Central memory CD4-positive, alpha-beta T cell (primary cell): Measurements from ENCODE around the gene POLR2H.

Source experiments
- DNase-seq: peaks from one replicate; pipeline ENCODE4 v3.0.0; 2022
- total RNA-seq, 3 experiments: gene quantifications; one replicate each; lab custom pipeline; 2026; lab: John Stamatoyannopoulos, UW

Gene POLR2H
- total RNA-seq: 22.0 to 89.2 (median 36.0) reads per million in 3 experiments

DNA sequence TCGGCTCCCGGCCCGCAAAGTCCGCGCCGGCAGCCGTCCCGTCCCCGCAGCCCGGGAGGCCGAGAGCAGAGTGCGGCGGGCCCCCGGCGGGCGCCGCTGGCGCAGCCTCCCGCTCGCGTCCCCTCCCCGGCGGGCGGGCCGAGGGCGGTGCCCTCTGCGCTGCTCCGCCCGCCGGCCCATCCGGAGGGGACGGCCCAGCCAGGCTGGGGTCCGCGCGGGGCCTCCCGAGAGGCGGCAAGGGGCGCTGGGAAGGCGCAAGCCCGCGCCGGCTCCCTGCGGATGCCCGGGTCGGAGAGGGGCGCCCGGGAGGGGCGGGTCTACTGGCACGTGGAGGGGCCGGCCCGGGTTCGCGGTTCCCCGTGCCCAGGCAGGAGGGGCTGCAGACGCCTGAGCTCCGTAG is at the start of gene POLR2H, which contains the start of gene CLCN2:
Gene POLR2H (plus strand): TSS at position 179 of the 400 bp plus-strand sequence. CDS start 1,783 bp downstream, outside the sequence.
Gene CLCN2 (minus strand): TSS at position 74 of the 400 bp plus-strand sequence. CDS start 126 bp downstream, outside the sequence.
- no peak for DNase-seq

DNA sequence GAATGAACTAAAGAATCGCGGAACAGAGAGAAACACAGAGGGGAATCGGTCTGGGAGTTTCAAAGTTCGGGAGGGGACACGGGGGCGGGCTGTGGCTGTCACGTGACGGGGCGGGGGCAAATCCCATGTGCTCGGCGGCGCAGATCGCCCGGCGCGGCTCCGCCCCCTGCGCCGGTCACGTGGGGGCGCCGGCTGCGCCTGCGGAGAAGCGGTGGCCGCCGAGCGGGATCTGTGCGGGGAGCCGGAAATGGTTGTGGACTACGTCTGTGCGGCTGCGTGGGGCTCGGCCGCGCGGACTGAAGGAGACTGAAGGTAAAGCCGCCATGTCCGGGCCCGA is 47.2 kb upstream of the POLR2H start, which contains the start of gene EIF4G1:
Gene EIF4G1 (plus strand): TSS at position 244 of the 337 bp plus-strand sequence. CDS start 1,191 bp downstream, outside the sequence.
- DNase-seq: peak; percentile 93

DNA sequence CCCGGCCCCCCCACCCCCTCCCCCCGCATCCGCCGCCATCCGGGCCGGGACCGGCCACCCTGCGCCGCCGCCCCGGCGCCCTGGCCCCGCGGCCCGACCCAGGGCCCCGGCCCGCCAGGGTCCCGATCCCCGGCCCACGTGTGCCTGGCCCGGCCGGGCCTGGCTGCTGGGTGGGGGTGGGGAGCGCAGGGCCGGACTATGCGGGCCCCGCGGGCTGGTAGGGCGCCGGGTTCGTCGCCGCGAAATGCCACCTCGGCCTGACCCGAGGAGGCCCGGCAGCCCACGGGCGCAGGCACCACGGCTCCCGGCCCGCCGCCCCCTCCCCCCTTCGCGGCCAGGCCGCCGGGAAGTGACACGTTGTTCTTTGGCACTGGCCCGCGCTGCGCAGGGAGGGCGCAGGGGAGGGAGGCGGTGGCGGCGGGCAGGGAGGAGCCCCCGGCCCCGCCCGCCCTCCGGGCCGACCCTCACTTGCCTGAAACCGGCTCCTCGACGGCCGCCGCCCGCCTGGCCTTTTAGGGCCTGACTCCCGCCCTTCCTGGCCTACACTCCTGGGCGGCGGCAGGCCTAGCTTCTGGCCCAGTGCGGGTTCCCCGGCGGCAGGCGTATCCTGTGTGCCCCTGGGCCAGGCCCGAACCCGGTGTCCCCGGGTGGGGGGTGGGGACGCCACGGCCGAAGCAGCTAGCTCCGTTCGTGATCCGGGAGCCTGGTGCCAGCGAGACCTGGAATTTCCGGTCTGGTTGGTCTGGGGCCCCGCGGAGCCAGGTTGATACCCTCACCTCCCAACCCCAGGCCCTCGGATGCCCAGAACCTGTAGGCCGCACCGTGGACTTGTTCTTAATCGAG is 46.6 kb upstream of the POLR2H start:
- peak; percentile 72 for DNase-seq

DNA sequence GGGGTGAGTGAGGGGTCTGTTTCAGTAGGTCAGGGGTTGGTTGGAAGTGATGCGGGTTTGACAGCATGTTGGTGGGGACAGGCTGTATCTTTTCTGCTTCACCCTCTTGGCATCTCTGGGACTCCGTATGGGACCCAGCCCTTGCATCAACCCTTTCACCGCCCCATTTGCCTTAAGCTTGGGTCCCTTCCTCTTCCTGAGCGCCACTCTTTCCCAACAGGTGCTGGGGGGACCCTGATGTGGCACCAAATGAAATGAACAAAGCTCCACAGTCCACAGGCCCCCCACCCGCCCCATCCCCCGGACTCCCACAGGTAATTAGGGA is 46.0 kb upstream of the POLR2H start:
- DNase-seq: no peak

DNA sequence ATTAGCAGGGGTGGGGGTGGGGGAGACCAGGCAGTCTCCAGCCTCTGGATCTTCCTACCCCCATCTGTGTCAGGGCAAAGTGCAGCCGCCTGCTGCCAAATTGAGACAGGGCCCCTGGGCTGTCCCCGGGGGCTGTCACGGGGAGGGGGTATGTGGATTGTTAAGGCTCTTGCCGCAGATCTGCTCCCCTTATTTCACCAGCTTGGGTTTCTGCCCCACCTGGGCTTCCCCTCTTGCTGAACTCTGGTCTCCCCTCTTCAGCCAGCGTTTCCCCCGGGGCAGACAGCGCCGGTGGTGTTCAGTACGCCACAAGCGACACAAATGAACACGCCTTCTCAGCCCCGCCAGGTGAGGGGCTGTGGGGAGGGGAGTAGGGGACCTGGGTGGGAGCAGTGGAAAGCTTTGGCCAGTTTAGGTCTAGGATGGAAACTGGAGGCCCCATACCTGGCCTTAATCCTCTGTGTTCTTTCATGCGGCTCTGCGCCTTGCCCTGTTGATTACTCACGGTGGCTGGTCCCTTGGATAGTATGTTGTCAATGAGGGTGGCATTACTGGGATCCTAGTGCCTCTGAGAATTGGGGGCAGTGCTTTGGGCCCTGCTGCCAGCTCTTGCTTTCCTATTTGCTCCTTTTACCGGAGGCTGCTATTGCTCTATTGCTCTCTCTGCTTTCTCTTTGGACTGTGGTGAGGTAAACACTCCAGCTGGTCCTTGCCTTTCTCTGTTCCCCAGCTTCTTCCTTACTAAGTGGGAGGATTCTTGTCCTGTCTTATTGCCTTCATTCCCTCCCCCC is 45.4 kb upstream of the POLR2H start:
- DNase-seq: no peak

DNA sequence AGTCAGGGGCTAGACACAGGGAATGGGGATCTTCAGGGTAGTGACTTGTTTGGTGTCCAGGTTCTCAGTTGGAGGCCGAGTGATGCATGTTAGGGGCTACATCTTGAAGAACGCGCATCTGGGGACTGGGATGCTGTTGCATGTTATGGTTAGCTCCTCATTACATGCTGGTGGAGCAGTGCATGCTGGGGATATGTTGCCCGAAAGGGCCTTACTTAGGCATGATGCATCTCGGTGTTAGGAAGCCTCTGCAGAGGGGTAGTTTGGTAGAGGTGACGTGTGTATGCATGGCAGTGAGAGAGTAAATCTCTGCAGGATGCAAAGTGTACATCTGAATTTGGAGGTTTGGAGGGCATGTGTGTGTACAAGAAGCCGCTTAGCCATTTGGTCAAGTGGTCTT is 44.7 kb upstream of the POLR2H start:
- no peak for DNase-seq

DNA sequence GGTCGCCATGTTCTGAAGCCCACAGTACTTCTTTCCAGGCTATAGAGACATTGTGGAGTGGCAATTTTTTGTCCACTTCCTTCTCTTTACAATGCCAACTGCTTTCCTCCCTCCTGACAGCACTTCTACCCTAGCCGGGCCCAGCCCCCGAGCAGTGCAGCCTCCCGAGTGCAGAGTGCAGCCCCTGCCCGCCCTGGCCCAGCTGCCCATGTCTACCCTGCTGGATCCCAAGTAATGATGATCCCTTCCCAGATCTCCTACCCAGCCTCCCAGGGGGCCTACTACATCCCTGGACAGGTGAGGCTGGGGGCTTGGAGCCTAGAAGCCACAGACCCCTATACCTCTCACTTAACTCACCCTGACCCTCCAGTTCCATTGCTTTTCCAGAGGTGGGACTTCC is 44.3 kb upstream of the POLR2H start:
- DNase-seq: no peak

DNA sequence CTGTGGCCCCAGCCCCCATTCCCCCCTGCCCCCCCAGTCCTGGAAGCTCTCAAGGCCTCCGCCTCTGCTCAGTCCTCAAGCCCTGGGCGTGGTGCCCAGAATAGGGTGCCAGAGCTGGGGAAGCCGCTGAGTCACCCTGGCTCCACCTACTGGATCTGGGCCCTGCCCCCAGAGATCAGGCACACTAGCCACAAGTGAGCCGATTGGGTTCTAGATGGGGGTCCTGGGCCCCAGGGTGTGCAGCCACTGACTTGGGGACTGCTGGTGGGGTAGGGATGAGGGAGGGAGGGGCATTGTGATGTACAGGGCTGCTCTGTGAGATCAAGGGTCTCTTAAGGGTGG is 41.4 kb upstream of the POLR2H start:
- DNase-seq: no peak

DNA sequence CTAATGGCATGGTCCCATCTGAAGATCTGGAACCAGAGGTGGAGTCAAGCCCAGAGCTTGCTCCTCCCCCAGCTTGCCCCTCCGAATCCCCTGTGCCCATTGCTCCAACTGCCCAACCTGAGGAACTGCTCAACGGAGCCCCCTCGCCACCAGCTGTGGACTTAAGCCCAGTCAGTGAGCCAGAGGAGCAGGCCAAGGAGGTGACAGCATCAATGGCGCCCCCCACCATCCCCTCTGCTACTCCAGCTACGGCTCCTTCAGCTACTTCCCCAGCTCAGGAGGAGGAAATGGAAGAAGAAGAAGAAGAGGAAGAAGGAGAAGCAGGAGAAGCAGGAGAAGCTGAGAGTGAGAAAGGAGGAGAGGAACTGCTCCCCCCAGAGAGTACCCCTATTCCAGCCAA is 39.8 kb upstream of the POLR2H start:
- no peak for DNase-seq

DNA sequence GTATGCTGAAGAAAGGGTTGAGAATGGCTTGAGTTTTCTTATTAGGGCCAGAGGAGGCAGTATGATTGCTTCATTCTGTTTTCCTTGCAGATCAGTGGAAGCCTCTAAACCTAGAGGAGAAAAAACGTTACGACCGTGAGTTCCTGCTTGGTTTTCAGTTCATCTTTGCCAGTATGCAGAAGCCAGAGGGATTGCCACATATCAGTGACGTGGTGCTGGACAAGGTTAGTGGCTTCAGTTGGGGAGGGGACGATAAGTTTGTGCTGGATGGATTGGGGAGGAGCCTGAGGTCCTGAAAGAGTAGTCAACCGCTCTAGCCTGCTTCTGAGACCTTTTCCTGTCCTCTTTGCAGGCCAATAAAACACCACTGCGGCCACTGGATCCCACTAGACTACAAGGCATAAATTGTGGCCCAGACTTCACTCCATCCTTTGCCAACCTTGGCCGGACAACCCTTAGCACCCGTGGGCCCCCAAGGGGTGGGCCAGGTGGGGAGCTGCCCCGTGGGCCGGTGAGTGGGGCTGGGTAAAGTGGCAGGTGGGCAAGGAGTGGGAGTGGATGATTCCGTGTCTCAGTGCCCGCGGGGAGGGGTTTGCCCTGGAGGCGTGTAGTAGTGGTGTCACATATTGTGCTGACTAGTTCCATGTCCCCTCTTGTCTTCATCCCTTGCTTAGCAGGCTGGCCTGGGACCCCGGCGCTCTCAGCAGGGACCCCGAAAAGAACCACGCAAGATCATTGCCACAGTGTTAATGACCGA is 38.6 kb upstream of the POLR2H start:
- DNase-seq: no peak

DNA sequence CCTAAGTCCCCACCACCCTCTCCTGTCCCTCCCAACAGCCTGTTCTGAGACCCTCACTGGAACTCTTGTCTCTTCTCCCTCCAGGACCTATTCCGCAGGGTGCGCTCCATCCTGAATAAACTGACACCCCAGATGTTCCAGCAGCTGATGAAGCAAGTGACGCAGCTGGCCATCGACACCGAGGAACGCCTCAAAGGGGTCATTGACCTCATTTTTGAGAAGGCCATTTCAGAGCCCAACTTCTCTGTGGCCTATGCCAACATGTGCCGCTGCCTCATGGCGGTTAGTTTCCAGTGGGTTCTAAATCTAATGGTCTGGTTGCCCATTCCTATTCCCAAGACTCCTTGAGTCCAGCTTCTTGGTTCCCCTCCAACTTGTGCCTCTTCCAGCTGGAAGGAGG is 37.8 kb upstream of the POLR2H start:
- no peak for DNase-seq

DNA sequence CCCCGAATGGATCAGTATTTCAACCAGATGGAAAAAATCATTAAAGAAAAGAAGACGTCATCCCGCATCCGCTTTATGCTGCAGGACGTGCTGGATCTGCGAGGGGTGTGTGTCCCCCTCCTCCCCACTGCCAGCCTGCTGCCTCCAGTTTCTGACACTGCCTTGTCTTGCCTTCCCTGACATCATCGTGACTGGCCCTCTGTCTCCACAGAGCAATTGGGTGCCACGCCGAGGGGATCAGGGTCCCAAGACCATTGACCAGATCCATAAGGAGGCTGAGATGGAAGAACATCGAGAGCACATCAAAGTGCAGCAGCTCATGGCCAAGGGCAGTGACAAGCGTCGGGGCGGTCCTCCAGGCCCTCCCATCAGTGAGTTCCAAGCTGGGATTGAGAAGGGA is 36.2 kb upstream of the POLR2H start:
- no peak for DNase-seq

DNA sequence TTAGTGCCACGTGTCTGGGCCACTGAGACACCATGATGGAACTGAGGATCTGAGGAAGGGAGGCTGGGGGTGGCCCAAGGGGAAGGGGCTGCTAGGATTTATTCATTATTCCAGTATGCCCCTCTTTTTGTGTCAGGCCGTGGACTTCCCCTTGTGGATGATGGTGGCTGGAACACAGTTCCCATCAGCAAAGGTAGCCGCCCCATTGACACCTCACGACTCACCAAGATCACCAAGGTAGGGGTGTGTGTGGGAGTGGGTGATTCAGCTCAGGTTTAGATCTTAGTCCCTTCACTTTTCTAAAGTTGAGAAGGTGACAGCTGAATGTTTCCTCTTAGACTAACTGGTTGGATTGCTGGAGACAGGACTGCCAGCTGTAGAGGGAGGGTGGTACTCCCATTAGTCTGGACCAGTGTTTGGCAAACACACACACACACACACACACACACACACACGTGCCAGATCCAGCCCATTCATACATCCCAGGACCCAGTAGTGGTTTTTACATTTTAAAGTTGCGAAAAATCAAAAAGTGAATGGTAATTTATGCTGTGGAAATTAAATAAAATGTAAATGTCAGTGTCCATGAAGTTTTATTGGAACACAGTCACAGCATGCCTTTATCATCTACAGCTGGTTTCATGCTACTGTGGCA is 35.7 kb upstream of the POLR2H start:
- DNase-seq: no peak

DNA sequence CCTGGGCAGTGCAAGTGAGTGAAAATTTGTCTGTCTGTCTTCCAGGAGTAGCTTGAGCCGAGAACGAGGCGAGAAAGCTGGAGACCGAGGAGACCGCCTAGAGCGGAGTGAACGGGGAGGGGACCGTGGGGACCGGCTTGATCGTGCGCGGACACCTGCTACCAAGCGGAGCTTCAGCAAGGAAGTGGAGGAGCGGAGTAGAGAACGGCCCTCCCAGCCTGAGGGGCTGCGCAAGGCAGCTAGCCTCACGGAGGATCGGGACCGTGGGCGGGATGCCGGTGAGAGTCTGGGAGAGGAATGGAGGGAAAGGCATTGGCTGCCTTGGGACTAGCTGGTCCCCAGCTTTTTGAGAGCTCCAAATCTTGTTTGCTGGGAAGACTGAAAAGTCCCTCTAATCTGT is 34.3 kb upstream of the POLR2H start:
- DNase-seq: no peak

DNA sequence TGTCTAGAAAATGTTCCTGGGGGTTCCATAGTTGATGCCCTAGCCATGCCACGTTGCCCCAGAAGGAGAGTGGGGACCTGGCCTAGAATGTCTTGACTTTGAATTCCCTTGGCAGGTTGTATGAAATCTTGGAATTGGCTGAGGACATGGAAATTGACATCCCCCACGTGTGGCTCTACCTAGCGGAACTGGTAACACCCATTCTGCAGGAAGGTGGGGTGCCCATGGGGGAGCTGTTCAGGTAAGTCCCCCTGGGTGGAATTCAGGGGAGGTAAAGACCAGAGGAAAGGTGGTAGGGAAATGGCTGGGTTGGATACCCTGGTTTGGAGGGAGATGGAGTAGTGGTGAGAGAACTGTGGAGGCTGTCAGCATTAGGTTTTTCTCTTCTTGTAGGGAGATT is 33.0 kb upstream of the POLR2H start:
- DNase-seq: no peak

DNA sequence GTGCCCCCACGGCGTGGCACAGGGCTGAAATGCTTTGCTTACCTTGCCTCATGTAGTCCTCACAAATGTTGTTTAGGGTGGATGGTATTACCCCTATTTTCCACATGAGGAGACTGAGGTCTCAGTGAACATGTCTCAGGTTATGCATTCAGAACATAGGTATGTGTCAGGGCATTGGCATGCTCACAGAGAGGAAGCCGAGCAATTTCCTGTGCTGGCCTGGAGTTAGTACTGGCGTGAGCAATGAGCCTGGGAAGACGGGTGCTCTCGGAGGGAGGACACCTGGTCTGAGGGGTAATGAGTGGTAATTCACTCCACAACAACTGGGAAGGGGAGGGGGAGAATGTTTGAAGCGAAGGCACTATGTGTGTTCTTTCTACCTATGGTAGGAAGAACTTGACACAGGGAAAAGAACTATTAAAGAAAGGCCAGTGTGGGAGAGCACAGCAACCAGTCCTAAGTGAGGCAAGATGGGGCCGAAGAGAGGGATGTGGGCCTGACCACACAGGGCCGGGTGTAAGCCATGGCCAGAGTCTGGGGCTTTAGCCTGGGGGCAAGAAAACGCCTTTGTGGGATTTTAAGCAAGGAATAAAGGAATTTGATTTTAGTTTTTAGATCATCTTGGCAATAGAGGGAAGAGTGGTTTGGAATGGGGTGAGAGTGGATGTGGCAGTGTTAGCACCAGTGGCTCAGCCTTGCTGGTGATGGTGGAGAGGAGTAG is 29.0 kb upstream of the POLR2H start:
- DNase-seq: no peak

DNA sequence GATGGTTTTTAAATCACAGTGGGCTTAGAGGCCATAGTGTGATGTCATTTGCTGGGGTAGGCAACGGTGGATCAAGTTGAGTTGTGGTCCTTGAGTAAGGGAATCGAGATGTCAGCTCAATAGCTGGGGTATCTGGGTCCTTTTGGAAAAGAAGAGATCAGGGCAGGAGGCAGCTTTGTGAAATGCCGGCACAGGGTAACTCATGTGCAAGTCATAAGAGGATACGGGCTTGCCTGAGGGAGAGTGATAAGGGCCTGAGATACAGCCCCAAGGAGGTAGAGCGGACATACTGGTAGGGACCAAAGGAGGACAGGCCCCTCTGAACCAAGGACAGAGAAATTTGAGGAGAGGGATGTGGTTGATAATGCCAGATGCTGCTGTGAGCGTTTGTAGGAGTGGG is 28.3 kb upstream of the POLR2H start:
- DNase-seq: no peak

DNA sequence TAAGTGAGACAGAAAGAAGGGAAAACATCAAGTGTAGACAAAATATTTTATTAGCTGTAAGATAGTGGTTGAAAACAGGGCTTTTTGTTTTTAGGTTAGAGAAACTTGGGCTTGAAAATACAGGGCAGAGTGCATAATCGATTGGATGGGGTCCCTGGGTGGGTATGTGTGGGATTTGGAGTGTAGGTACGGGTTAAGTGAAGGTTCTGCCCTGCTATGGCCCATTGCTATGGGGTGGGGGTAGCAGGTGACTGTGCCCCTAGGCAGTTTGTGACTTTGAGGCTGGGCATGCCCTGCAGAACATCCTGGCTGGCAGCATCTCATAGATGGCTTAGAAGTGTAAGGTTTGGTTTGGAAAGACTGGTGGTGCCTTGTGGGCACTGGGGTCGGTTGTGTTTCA is 27.8 kb upstream of the POLR2H start:
- DNase-seq: no peak

DNA sequence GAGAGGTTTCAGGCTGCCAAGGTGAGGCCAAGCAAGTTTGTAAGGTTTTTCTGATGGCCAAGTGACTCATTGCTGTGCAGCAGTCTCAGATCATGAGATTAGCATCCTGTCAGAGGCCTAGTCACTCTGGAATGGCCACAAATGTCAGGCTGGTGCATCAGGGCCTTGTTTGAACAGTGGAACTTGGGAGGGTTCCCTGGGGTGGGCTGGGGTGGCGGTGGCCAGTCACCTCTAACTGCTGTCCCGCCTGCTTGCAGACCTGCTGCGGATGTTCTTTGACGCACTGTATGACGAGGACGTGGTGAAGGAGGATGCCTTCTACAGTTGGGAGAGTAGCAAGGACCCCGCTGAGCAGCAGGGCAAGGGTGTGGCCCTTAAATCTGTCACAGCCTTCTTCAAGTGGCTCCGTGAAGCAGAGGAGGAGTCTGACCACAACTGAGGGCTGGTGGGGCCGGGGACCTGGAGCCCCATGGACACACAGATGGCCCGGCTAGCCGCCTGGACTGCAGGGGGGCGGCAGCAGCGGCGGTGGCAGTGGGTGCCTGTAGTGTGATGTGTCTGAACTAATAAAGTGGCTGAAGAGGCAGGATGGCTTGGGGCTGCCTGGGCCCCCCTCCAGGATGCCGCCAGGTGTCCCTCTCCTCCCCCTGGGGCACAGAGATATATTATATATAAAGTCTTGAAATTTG is 26.9 kb upstream of the POLR2H start:
- peak; percentile 32 for DNase-seq

DNA sequence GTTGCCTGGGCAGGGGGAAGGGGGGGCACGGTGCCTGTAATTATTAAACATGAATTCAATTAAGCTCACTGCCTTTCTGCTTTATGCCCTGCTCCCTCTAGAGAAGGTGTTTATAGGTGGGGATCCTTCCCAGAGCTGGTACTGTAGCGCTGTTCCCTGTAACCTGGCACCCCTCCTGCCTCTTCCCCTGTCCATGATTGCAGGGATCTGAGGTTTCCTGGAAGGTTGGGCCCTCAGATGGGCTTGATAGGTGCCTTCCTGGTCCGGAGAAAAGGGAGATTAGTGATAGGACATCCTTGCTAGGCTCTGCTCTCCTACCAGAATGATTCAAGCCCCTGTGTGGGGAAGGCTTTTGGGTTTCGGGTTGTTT is 26.2 kb upstream of the POLR2H start:
- DNase-seq: no peak
